Right lobe of liver (tissue), 6 donors: ENCODE measurements around the gene ABLIM3. TPM values are rescaled to one million over a fixed set of nuclear protein-coding genes. Genes with fewer than 3 reads are reported as not detected.

Source experiments
- ATAC-seq, 4 donors: fragments of 200-7000 bp; cut with Tn5 transposase; one replicate each; pipeline ENCODE4 v1.9.1; 2020; ENCODE audit warnings: mild to moderate bottlenecking in 4 of 4, moderate library complexity in 4 of 4
- DNase-seq, 3 donors: peaks; one replicate each; pipeline ENCODE4 v3.0.0-alpha.2; 2020
- H3K27ac ChIP-seq, 3 donors: fragments of 200-600 bp; one replicate each; pipeline ENCODE4 v1.8.0; 2022
- H3K27me3 ChIP-seq, 2 donors: fragments of 200-600 bp; one replicate each; pipeline ENCODE4 v1.8.0; 2022
- H3K36me3 ChIP-seq, 4 donors: fragments of 200-600 bp; sonication (generic) in 1 of 4; one replicate each; pipeline versions ENCODE4 v1.5.1 to v1.8.0; 2017 to 2022; ENCODE audit warnings: control low read depth in 1 of 4
- H3K4me1 ChIP-seq, 4 donors: fragments of 200-600 bp; sonication (generic) in 1 of 4; one replicate each; pipeline versions ENCODE4 v1.5.1 to v1.8.0; 2017 to 2022; ENCODE audit warnings: control low read depth in 1 of 4
- H3K4me3 ChIP-seq, 3 donors: fragments of 200-600 bp; one replicate each; pipeline ENCODE4 v1.8.0; 2022
- H3K9me3 ChIP-seq, 4 donors: fragments of 200-600 bp; sonication (generic) in 1 of 4; one replicate each; pipeline versions ENCODE4 v1.5.1 to v1.8.0; 2017 to 2022; ENCODE audit warnings: control low read depth in 1 of 4
- POLR2A ChIP-seq: fragments of 450-650 bp; IDR thresholded peaks from one replicate; pipeline ENCODE4 v1.6.1; 2017; ENCODE audit warnings: antibody characterized with exemption, mild to moderate bottlenecking
- WGBS: methylation state at CpG from one replicate; pipeline ENCODE4 v1.1.6; 2018; ENCODE audit warnings: low coverage, low lambda C conversion rate; ENCODE audit not compliant: insufficient coverage; ENCODE audit errors: missing lambda C conversion rate; 5-methylcytosine and 5-hydroxymethylcytosine counted together
- intact Hi-C, 2 donors: fragments of 100-400 bp; cut with DNase I; formaldehyde crosslinking; loops; one replicate each; pipeline versions ENCODE4 v1.11.2 to v1.14.1; 2022
- total RNA-seq, 6 experiments: library from RNA; depleted of rRNA in 2 of 6; stranded (reverse); fragments of >200 nt in 2 of 6; fragmentation: NEBNext Ultra II Directional in 3 of 6; extraction: Animal tissue kit (Norgen Biotek cat#: 25700) in 3 of 6; gene quantifications; one replicate each; pipeline versions ENCODE4 v1.1.0 to v1.2.4, GENCODE V29; 2016 to 2023
- TF ChIP-seq, protein P1 (sequence below), 4 donors: fragments of 200-600 bp in 3 of 4; fragments of 450-650 bp in 1 of 4; IDR thresholded peaks; one replicate each; pipeline versions ENCODE4 v1.5.1 to v1.8.0; 2016 to 2022; ENCODE audit warnings: antibody characterized with exemption in 4 of 4, mild to moderate bottlenecking in 2 of 4
- donor health status: DM: no; HTN: yes; CAD: no.
- donor health status: DM: no; HTN: no; CAD: no.
- donor health status: DM: no; HTN: no; CAD: no.
- donor health status: DM: no; HTN: yes; CAD: no.
- donor health status: DM: no; HTN: yes; CAD: no.

ABLIM3 gene
- total RNA-seq, 6 experiments from 2014 or later, result 85.8 to 180 (median 125) TPM

- no peaks in the 10 kb centered on the region for H3K27me3 ChIP-seq
- H3K4me1 ChIP-seq, result no peaks in the 10 kb centered on the region
- DNase-seq, result no peak
- intact Hi-C loops, result no loop called here
- H3K4me3 ChIP-seq, result no peak overlapping the region
- peak; percentile 18 to 63 (median 39) for ATAC-seq
- H3K36me3 ChIP-seq, result no peaks in the 10 kb centered on the region
- no peak overlapping the region for H3K27ac ChIP-seq
- TF ChIP-seq POLR2A, result no peak
- TF ChIP-seq, protein P1, sequence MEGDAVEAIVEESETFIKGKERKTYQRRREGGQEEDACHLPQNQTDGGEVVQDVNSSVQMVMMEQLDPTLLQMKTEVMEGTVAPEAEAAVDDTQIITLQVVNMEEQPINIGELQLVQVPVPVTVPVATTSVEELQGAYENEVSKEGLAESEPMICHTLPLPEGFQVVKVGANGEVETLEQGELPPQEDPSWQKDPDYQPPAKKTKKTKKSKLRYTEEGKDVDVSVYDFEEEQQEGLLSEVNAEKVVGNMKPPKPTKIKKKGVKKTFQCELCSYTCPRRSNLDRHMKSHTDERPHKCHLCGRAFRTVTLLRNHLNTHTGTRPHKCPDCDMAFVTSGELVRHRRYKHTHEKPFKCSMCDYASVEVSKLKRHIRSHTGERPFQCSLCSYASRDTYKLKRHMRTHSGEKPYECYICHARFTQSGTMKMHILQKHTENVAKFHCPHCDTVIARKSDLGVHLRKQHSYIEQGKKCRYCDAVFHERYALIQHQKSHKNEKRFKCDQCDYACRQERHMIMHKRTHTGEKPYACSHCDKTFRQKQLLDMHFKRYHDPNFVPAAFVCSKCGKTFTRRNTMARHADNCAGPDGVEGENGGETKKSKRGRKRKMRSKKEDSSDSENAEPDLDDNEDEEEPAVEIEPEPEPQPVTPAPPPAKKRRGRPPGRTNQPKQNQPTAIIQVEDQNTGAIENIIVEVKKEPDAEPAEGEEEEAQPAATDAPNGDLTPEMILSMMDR (IDR thresholded peaks at IDR 0.05), result no peak
- WGBS, result 45% methylated on average over 5 of the region's 5 CpGs
- H3K9me3 ChIP-seq, result no peaks in the 10 kb centered on the region
Observed at GRCh38 chr5:149278451-149279210, 137.3 kb downstream of the ABLIM3 start.

- no peaks in the 10 kb centered on the region for H3K36me3 ChIP-seq
- TF ChIP-seq, protein P1 (IDR thresholded peaks at IDR 0.05), result no peak
- no peak for TF ChIP-seq POLR2A
- no peaks in the 10 kb centered on the region for H3K9me3 ChIP-seq
- H3K4me1 ChIP-seq, result no peaks in the 10 kb centered on the region
- WGBS, result 50% methylated on average over 1 of the region's 1 CpG
- DNase-seq (no peak), ATAC-seq (no peak)
- intact Hi-C loops, result no loop called here
- no peaks in the 10 kb centered on the region for H3K27me3 ChIP-seq
- no peak overlapping the region for H3K4me3 ChIP-seq
- no peak overlapping the region for H3K27ac ChIP-seq
Observed at GRCh38 chr5:149279661-149280060, 138.4 kb downstream of the ABLIM3 start.

GRCh38 chr5:149280124-149280523, 138.8 kb downstream of the ABLIM3 start:
- peak; percentile 39 to 58 (median 52) for ATAC-seq
- Histone ChIP-seq H3K9me3 (no peaks in the 10 kb centered on the region), H3K27me3 (no peaks in the 10 kb centered on the region), H3K4me1 (no peaks in the 10 kb centered on the region), H3K4me3 (no peak overlapping the region), H3K27ac (no peak overlapping the region), H3K36me3 (no peaks in the 10 kb centered on the region)
- WGBS, result 20% methylated on average over 1 of the region's 1 CpG
- intact Hi-C loops, result no loop called here
- no peak for DNase-seq
- TF ChIP-seq POLR2A, result no peak
- TF ChIP-seq, protein P1 (IDR thresholded peaks at IDR 0.05), result no peak

- WGBS, result 85% methylated on average over 4 of the region's 4 CpGs
- DNase-seq, result no peak
- Histone ChIP-seq H3K36me3 (no peaks in the 10 kb centered on the region), H3K9me3 (no peaks in the 10 kb centered on the region), H3K27me3 (no peaks in the 10 kb centered on the region), H3K4me3 (no peak overlapping the region), H3K27ac (no peak overlapping the region), H3K4me1 (no peaks in the 10 kb centered on the region)
- no peak for TF ChIP-seq POLR2A
- no peak for ATAC-seq
- intact Hi-C loops, result no loop called here
Observed at GRCh38 chr5:149280802-149281201, 139.5 kb downstream of the ABLIM3 start.

GRCh38 chr5:149282027-149282965, 141.0 kb downstream of the ABLIM3 start:
- H3K4me3 ChIP-seq, result no peak overlapping the region
- no peak for TF ChIP-seq POLR2A
- TF ChIP-seq, protein P1 (IDR thresholded peaks at IDR 0.05), result no peak
- H3K9me3 ChIP-seq, result no peaks in the 10 kb centered on the region
- H3K27me3 ChIP-seq, result no peaks in the 10 kb centered on the region
- WGBS, result 76% methylated on average over 10 of the region's 12 CpGs
- intact Hi-C loops, result no loop called here
- ATAC-seq (no peak), DNase-seq (no peak)
- no peaks in the 10 kb centered on the region for H3K4me1 ChIP-seq
- no peaks in the 10 kb centered on the region for H3K36me3 ChIP-seq
- H3K27ac ChIP-seq, result no peak overlapping the region
